Measurements from ENCODE around the gene FBXO8. TPM values are rescaled to one million over a fixed set of nuclear protein-coding genes. Genes with fewer than 3 reads are reported as not detected.
"Not testable (repeated sequence)": the region's sequence is repeated elsewhere in the genome, so short reads cannot be mapped to it uniquely, and the experiment has no call there.

The FBXO8 gene
- total RNA-seq, 1 donor from 2014 or later, result 39.1 TPM

DNA sequence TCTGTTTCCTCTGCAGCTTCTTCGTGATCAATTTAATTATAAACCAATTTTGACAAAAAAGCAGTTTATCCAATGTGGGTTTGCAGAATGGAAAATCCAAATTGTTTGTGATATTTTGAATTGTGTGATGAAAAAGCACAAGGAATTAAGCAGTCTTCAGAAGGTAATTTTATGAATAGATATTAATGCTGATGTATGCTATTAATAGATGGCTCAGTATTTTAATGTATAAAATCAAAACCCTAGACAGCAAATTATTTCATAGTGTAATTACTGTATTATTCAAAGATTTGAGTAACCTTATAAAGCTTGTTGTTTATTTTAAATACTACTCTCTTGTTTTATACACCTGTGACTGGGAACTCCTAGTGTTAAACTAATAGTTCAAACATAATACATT is 20.2 kb upstream of the FBXO8 start:
- TF ChIP-seq, protein P1, sequence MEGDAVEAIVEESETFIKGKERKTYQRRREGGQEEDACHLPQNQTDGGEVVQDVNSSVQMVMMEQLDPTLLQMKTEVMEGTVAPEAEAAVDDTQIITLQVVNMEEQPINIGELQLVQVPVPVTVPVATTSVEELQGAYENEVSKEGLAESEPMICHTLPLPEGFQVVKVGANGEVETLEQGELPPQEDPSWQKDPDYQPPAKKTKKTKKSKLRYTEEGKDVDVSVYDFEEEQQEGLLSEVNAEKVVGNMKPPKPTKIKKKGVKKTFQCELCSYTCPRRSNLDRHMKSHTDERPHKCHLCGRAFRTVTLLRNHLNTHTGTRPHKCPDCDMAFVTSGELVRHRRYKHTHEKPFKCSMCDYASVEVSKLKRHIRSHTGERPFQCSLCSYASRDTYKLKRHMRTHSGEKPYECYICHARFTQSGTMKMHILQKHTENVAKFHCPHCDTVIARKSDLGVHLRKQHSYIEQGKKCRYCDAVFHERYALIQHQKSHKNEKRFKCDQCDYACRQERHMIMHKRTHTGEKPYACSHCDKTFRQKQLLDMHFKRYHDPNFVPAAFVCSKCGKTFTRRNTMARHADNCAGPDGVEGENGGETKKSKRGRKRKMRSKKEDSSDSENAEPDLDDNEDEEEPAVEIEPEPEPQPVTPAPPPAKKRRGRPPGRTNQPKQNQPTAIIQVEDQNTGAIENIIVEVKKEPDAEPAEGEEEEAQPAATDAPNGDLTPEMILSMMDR (IDR thresholded peaks at IDR 0.05), result no peak
- peaks cover 70% of the 10 kb centered on the region for H3K36me3 ChIP-seq
- DNase-seq (no peak), ATAC-seq (no peak)
- no peaks in the 10 kb centered on the region for H3K9me3 ChIP-seq
- H3K4me3 ChIP-seq, result no peak overlapping the region
- intact Hi-C loops (cut with DNase I), result no loop called here
- no peaks in the 10 kb centered on the region for H3K4me1 ChIP-seq
- H3K27ac ChIP-seq, result no peak overlapping the region
- no peaks in the 10 kb centered on the region for H3K27me3 ChIP-seq (ENCODE audit: low read depth)

GRCh38 chr4:174295142-174295541 is 11.7 kb upstream of the FBXO8 start:
- H3K27me3 ChIP-seq (ENCODE audit: low read depth); H3K4me3 ChIP-seq; ATAC-seq; intact Hi-C loops (cut with DNase I); H3K4me1 ChIP-seq; DNase-seq; H3K27ac ChIP-seq: not testable (repeated sequence)
- H3K9me3 ChIP-seq, result peaks cover 13% of the 10 kb centered on the region
- peaks cover 11% of the 10 kb centered on the region for H3K36me3 ChIP-seq

DNA sequence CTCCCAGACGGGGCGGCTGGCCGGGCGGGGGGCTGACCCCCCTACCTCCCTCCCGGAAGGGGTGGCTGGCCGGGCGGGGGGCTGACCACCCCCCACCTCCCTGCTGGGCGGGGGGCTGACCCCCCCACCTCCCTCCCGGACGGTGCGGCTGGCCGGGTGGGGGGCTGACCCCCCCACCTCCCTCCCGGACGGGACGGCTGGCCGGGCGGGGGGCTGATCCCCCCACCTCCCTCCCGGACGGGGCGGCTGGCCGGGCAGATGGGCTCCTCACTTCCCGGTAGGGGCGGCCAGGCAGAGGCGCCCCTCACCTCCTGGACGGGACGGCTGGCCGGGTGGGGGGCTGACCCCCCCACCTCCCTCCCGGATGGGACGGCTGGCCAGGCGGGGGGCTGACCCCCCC is 11.2 kb upstream of the FBXO8 start:
- not testable (repeated sequence) for H3K27me3 ChIP-seq (ENCODE audit: low read depth)

DNA sequence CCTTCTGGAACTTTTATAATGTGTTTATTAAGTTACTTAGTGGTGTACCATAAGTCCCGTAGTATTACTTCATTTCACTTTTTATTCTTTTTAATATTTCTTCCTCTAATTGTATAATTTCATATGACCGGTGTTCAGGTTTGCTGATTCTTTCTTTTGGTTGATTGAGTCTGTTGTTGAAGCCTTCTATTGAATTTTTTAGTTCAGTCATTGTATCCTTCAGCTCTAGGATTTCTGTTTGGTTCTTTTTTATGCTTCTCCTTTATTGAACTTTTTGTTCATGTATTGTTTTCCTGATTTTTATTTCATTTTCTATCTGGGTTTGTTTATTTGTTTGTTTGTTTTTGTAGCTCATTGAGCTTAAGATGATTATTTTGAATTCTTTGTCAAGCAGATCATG is 9.0 kb upstream of the FBXO8 start:
- DNase-seq (no peak), ATAC-seq (no peak)
- no peaks in the 10 kb centered on the region for H3K4me1 ChIP-seq
- H3K27ac ChIP-seq, result no peak overlapping the region
- intact Hi-C loops (cut with DNase I), result no loop called here
- H3K4me3 ChIP-seq, result no peak overlapping the region
- no peaks in the 10 kb centered on the region for H3K36me3 ChIP-seq
- TF ChIP-seq, protein P1 (IDR thresholded peaks at IDR 0.05), result no peak
- peaks cover 13% of the 10 kb centered on the region for H3K9me3 ChIP-seq
- H3K27me3 ChIP-seq (ENCODE audit: low read depth), result no peaks in the 10 kb centered on the region

More for the DNA sequence above, 11.2 kb upstream of the FBXO8 start:
- H3K4me3 ChIP-seq; ATAC-seq; H3K4me1 ChIP-seq; H3K27ac ChIP-seq; DNase-seq; intact Hi-C loops (cut with DNase I); H3K36me3 ChIP-seq: not testable (repeated sequence)
- H3K9me3 ChIP-seq, result peaks cover 13% of the 10 kb centered on the region

DNA sequence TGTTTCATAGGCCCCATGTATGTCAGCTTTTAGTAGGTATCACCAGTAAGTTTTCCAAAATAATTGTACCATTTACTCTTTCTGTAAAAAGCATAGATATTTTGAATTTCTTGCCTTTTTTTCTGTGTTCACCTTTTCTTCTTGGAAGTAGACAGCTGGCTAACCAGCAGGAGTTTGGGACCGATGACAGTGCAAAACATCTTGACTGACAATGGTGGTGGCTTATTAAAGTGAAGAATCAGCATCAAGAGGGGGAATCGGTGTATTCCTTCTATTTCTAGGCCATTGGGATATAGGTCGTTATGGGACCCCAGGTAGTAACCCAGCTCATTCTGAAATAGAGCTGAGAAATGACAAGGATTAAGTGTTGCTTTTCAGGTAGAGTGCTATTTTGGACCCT is 3.4 kb upstream of the FBXO8 start:
- no peak overlapping the region for H3K27ac ChIP-seq
- TF ChIP-seq, protein P1 (IDR thresholded peaks at IDR 0.05), result no peak
- no peak overlapping the region for H3K4me3 ChIP-seq
- no peaks in the 10 kb centered on the region for H3K27me3 ChIP-seq (ENCODE audit: low read depth)
- no peaks in the 10 kb centered on the region for H3K9me3 ChIP-seq
- DNase-seq (no peak), ATAC-seq (no peak)
- intact Hi-C loops (cut with DNase I), result no loop called here
- no peaks in the 10 kb centered on the region for H3K36me3 ChIP-seq
- H3K4me1 ChIP-seq, result peaks cover 24% of the 10 kb centered on the region

DNA sequence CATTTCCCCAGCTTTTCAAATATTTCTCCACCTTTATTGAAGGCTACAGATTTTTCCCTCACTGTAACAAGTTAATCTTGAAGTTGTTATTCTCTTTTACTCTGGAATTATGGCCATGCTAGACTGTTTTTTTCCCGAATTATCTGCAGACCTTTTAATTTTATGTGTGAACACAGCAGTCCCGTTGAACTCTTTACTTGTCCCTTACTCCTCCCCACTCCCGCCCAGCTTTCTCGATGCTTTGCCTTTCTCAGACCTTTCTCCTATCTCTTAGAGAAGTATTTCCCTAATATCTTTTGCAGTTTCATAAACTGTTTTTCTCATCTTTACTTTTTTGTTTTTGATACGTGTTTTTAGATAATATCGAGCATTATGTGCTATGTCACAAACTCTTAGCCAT is 1.0 kb upstream of the FBXO8 start:
- no peaks in the 10 kb centered on the region for H3K9me3 ChIP-seq
- DNase-seq (no peak), ATAC-seq (no peak)
- no peaks in the 10 kb centered on the region for H3K27me3 ChIP-seq (ENCODE audit: low read depth)
- peak overlapping the region; percentile 96 for H3K27ac ChIP-seq
- peak overlapping the region; percentile 81 for H3K4me3 ChIP-seq
- no peaks in the 10 kb centered on the region for H3K36me3 ChIP-seq
- intact Hi-C loops (cut with DNase I), result no loop called here
- TF ChIP-seq, protein P1 (IDR thresholded peaks at IDR 0.05), result no peak
- peaks cover 37% of the 10 kb centered on the region for H3K4me1 ChIP-seq
